Smooth muscle cell (in vitro differentiated cells): ENCODE data around the gene ABO. TPM values are rescaled to one million over a fixed set of nuclear protein-coding genes. Genes with fewer than 3 reads are reported as not detected.
"Not testable (repeated sequence)": the region's sequence is repeated elsewhere in the genome, so short reads cannot be mapped to it uniquely, and the experiment has no call there.

Experiments
- DNase-seq: peaks from one replicate; lab custom pipeline; 2025; ENCODE audit not compliant: unreplicated experiment; lab: John Stamatoyannopoulos, UW
- H2AFZ ChIP-seq: fragments of 200-600 bp; sonication (generic); 2 replicates; pipeline ENCODE4 v1.6.0; 2016; ENCODE audit warnings: antibody characterized with exemption, low read depth, mild to moderate bottlenecking
- H3F3A ChIP-seq: fragments of 200-600 bp; sonication (generic); 2 replicates; pipeline ENCODE4 v1.6.0; 2017; ENCODE audit warnings: antibody characterized with exemption, low read depth
- H3K27ac ChIP-seq: fragments of 200-600 bp; sonication (generic); 2 replicates; pipeline ENCODE4 v1.5.1; 2016; ENCODE audit warnings: low read depth, mild to moderate bottlenecking
- H3K27me3 ChIP-seq: fragments of 200-600 bp; sonication (generic); 2 replicates; pipeline ENCODE4 v1.6.1; 2016; ENCODE audit warnings: low read depth, mild to moderate bottlenecking
- H3K36me3 ChIP-seq: fragments of 200-600 bp; sonication (generic); 2 replicates; pipeline ENCODE4 v1.5.1; 2016; ENCODE audit warnings: low read depth
- H3K4me1 ChIP-seq: fragments of 200-600 bp; sonication (generic); 2 replicates; pipeline ENCODE4 v1.5.1; 2016; ENCODE audit warnings: low read depth
- H3K4me2 ChIP-seq: fragments of 200-600 bp; sonication (generic); 2 replicates; pipeline ENCODE4 v1.6.0; 2016; ENCODE audit warnings: mild to moderate bottlenecking
- H3K4me3 ChIP-seq: fragments of 200-600 bp; sonication (generic); 2 replicates; pipeline ENCODE4 v1.5.1; 2016; ENCODE audit warnings: mild to moderate bottlenecking
- H3K79me2 ChIP-seq: fragments of 200-600 bp; sonication (generic); 2 replicates; pipeline ENCODE4 v1.6.0; 2016; ENCODE audit warnings: low read depth, mild to moderate bottlenecking
- H3K9ac ChIP-seq: fragments of 200-600 bp; sonication (generic); 2 replicates; pipeline ENCODE4 v1.6.0; 2016; ENCODE audit warnings: low read depth
- H3K9me3 ChIP-seq: fragments of 200-600 bp; sonication (generic); replicated peaks from 2 replicates; pipeline ENCODE4 v1.5.1; 2016; ENCODE audit warnings: low read depth
- H4K20me1 ChIP-seq: fragments of 200-600 bp; sonication (generic); 2 replicates; pipeline ENCODE4 v1.6.0; 2016; ENCODE audit warnings: low read depth
- WGBS: methylation state at CpG from one replicate; pipeline ENCODE4 v1.1.7; 2016; ENCODE audit warnings: low lambda C conversion rate; 5-methylcytosine and 5-hydroxymethylcytosine counted together
- polyA plus RNA-seq: library from polyadenylated mRNA; unstranded; fragments of >200 nt; fragmentation: Nextera tagmentation; extraction: Ambion mirVana; gene quantifications from 2 replicates; pipeline ENCODE4 v1.2.1, GENCODE V29; 2016
- total RNA-seq: library from RNA; depleted of rRNA; stranded (reverse); fragments of >200 nt; gene quantifications from 2 replicates; pipeline ENCODE4 v1.2.3, GENCODE V29; 2014
- TF ChIP-seq, protein P1 (sequence below): fragments of 200-600 bp; sonication (generic); IDR thresholded peaks from 2 replicates; pipeline ENCODE4 v1.5.1; 2017; ENCODE audit warnings: borderline replicate concordance, mild to moderate bottlenecking, antibody characterized with exemption; ENCODE audit not compliant: insufficient read depth, poor library complexity, severe bottlenecking

ABO gene
- total and polyA plus RNA-seq, 2 experiments from 2014 or later: 0.37 to 1.0 TPM

DNA sequence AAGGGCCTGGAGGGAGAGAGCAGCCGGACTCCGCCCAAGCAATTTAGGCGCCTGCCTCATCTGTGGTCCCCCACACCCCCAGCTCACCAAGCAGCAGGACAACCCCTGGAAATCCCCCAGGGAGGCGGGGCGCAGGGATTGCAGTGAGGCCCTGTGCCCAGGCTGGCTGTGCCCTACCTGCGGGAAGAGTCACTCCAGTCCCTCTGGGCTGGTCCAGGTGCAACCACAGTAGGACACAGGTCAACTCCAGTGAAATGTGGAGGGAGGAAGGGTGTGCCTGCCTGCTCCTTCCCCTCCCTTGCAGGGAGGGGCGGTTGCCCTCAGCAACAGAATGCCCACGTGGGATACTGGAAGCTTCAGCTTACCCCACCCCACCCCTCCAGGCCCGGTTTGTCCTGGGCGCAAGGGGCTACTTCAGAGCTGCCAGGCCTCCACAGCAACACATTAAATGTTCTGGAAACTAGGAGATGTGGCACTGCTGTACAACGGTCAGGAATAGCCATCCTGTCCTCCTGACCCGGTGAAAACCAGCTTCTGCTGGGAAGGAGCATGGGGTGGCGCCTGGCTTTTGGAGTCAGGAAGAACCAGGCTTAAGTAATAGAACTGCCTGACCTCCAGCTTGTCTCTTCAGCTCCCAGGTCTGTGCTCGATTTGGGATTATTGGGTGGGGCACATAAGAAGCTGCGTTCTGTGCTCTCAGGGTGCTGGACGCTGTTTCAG, 22.5 kb downstream of the ABO start:
- Histone ChIP-seq H3K4me2 (no peak overlapping the region), H4K20me1 (no peaks in the 10 kb centered on the region), H2AFZ (no peak overlapping the region), H3K27me3 (no peaks in the 10 kb centered on the region), H3F3A (no peaks in the 10 kb centered on the region), H3K9me3 (no peaks in the 10 kb centered on the region), H3K9ac (no peak overlapping the region), H3K4me3 (no peak overlapping the region), H3K79me2 (no peaks in the 10 kb centered on the region), H3K27ac (no peak overlapping the region), H3K4me1 (no peaks in the 10 kb centered on the region), H3K36me3 (no peaks in the 10 kb centered on the region)
- no peak for DNase-seq
- WGBS: 87% methylated on average over 14 of the region's 16 CpGs
- TF ChIP-seq, protein P1, sequence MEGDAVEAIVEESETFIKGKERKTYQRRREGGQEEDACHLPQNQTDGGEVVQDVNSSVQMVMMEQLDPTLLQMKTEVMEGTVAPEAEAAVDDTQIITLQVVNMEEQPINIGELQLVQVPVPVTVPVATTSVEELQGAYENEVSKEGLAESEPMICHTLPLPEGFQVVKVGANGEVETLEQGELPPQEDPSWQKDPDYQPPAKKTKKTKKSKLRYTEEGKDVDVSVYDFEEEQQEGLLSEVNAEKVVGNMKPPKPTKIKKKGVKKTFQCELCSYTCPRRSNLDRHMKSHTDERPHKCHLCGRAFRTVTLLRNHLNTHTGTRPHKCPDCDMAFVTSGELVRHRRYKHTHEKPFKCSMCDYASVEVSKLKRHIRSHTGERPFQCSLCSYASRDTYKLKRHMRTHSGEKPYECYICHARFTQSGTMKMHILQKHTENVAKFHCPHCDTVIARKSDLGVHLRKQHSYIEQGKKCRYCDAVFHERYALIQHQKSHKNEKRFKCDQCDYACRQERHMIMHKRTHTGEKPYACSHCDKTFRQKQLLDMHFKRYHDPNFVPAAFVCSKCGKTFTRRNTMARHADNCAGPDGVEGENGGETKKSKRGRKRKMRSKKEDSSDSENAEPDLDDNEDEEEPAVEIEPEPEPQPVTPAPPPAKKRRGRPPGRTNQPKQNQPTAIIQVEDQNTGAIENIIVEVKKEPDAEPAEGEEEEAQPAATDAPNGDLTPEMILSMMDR: no peak

DNA sequence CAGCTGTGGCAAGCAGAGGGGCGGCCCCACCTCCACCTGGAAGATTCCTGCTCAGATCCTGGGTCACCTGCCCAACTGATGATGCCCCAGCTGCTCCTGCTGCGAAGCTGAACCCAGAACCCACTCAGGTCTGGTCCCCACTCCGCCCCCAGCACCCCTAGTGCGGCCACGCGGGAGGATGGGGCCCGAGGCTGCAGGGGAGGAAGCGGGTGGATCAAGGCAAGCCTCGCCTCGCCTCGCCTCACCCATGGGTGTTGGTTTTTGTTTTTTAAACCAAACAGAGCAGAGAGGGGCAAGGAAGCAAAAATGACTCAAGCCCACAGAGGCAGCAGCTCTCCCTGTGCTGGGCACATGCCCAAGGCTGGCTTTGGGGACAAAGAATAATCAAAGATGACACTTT, 23.2 kb downstream of the ABO start:
- H3K79me2 ChIP-seq: no peaks in the 10 kb centered on the region
- H3K4me3 ChIP-seq: no peak overlapping the region
- H3K9me3 ChIP-seq: no peaks in the 10 kb centered on the region
- no peaks in the 10 kb centered on the region for H4K20me1 ChIP-seq
- no peaks in the 10 kb centered on the region for H3F3A ChIP-seq
- H3K4me2 ChIP-seq: no peak overlapping the region
- no peak overlapping the region for H2AFZ ChIP-seq
- no peaks in the 10 kb centered on the region for H3K27me3 ChIP-seq
- H3K27ac ChIP-seq: no peak overlapping the region
- WGBS: 93% methylated on average over 11 of the region's 11 CpGs
- TF ChIP-seq, protein P1: no peak
- no peaks in the 10 kb centered on the region for H3K4me1 ChIP-seq
- DNase-seq: no peak
- no peaks in the 10 kb centered on the region for H3K36me3 ChIP-seq
- no peak overlapping the region for H3K9ac ChIP-seq

DNA sequence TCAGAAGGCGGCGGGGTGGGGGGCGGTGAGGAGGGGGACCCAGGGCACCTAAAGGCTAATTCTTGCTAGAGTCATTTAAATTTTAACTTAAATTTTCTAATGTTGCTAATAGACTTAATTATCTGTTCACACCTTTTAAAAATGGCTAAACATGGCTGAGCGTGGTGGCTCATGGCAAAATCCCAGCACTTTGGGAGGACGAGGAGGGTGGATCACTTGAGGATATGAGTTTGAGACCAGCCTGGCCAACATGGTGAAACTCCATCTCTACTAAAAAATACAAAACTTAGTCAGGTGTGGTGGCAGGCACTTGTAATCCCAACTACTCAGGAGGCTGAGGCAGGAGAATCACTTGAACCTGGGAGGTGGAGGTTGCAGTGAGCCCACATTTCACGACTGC, 23.8 kb downstream of the ABO start:
- not testable (repeated sequence) for H3K36me3 ChIP-seq, H3K27ac ChIP-seq, H3K4me1 ChIP-seq, H2AFZ ChIP-seq, H3K4me2 ChIP-seq, DNase-seq, H3K27me3 ChIP-seq, H3K9ac ChIP-seq, H4K20me1 ChIP-seq, H3K4me3 ChIP-seq, H3F3A ChIP-seq, H3K79me2 ChIP-seq, H3K9me3 ChIP-seq
- WGBS: 98% methylated on average over 6 of the region's 6 CpGs

DNA sequence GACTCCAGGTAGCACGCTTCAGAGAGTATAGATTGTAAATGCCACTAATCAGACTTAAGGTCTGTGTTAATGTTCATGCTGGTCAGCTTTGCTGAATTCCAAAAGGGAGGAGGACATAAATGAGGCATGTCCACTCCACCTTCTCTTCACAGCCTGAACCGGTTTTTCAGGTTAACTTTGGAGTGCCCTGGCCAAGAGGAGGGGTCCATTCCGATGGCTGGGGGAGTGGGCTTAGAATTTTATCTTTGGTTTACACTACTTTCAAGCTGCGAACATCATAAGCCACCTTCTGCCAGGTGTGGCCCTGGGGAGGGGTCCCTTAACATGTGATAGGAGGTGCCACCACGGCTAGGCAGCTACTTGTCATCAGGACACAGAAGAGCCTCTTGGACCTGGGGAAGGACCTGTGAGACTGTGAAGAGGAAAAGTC, 24.2 kb downstream of the ABO start:
- H3K4me1 ChIP-seq: no peaks in the 10 kb centered on the region
- H2AFZ ChIP-seq: no peak overlapping the region
- H3K36me3 ChIP-seq: no peaks in the 10 kb centered on the region
- DNase-seq: no peak
- TF ChIP-seq, protein P1: no peak
- H3K4me3 ChIP-seq: no peak overlapping the region
- no peak overlapping the region for H3K9ac ChIP-seq
- H3K27me3 ChIP-seq: no peaks in the 10 kb centered on the region
- WGBS: 79% methylated on average over 5 of the region's 5 CpGs
- no peaks in the 10 kb centered on the region for H3K9me3 ChIP-seq
- H3F3A ChIP-seq: no peaks in the 10 kb centered on the region
- H3K4me2 ChIP-seq: no peak overlapping the region
- H4K20me1 ChIP-seq: no peaks in the 10 kb centered on the region
- no peaks in the 10 kb centered on the region for H3K79me2 ChIP-seq
- no peak overlapping the region for H3K27ac ChIP-seq
